ENCODE measurements around the gene PIP5K1C. TPM values are rescaled to one million over a fixed set of nuclear protein-coding genes. Genes with fewer than 3 reads are reported as not detected.

The PIP5K1C gene
- total RNA-seq, 1 experiment from 2014 or later = 35.5 TPM

DNA sequence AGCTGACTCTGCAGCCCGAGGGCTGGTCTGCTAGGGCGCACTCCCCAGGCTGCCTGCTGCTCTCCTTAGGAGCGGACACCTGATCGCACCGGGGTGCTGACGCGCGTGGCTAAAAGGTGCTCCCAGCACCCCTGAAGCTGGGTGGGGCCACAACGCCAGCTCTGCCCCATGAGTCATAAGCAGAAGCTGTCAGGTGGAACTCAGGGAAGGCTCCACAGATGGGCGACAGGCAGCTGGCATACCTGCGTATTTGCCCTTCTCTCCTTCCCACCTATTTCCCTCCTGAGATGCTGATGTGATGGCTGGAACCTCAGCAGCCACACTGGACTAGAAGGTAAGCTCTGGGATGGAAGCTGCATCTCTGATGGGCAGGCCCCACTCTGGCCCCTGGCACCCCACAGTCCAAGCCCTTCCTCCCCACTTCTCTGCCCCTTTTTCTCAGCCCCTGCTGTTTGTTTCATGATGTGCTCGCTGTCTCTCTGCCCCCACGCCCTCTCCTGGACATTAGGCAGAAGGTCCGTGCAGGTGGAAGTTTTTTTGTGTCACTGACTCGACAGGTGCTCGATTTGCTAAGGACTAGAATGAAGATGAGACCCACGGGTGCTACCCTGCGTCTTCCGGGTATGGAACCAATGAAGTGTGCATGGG, 43.4 kb downstream of the PIP5K1C start:
- BruUV-seq (replicated peaks) = no TSS peak
- H3K27ac ChIP-seq (ENCODE audit: low read depth, low read length, poor library complexity, severe bottlenecking) = peak overlapping the region; percentile 53
- no peak for DNase-seq (ENCODE audit: low spot score)
- no peak overlapping the region for H3K4me3 ChIP-seq (ENCODE audit: low read depth, low read length, poor library complexity, severe bottlenecking)
- ChIA-PET CTCF (no interaction called here), POLR2A (ENCODE audit: low non-redundant PET) (no interaction called here)
- no peaks in the 10 kb centered on the region for H3K9me3 ChIP-seq (ENCODE audit: low read depth, low read length, poor library complexity, severe bottlenecking)
- TF ChIP-seq EZH2 (IDR thresholded peaks at IDR 0.05; ENCODE audit: borderline replicate concordance, low read depth, low read length, poor library complexity, severe bottlenecking) = no peak
- H3K4me1 ChIP-seq (ENCODE audit: insufficient read depth, low read length, poor library complexity, severe bottlenecking) = peaks cover 11% of the 10 kb centered on the region
- H3K36me3 ChIP-seq (ENCODE audit: insufficient read depth, low read length, poor library complexity, severe bottlenecking) = peaks cover 10% of the 10 kb centered on the region
- intact Hi-C loops (cut with micrococcal nuclease; ENCODE audit: unreplicated experiment) = loop anchor here (10.0 kb wide), 1 partner anchor 158 kb away; no protein-coding TSS in a partner anchor
- H3K27me3 ChIP-seq (replicated peaks; ENCODE audit: insufficient read depth, low read depth, low read length, poor library complexity) = no peaks in the 10 kb centered on the region

- BruUV-seq (replicated peaks) = no TSS peak
- H3K9me3 ChIP-seq (ENCODE audit: low read depth, low read length, poor library complexity, severe bottlenecking) = no peaks in the 10 kb centered on the region
- H3K27me3 ChIP-seq (replicated peaks; ENCODE audit: insufficient read depth, low read depth, low read length, poor library complexity) = no peaks in the 10 kb centered on the region
- peaks cover 11% of the 10 kb centered on the region for H3K4me1 ChIP-seq (ENCODE audit: insufficient read depth, low read length, poor library complexity, severe bottlenecking)
- intact Hi-C loops (cut with micrococcal nuclease; ENCODE audit: unreplicated experiment) = loop anchor here (10.0 kb wide), 1 partner anchor 159 kb away; no protein-coding TSS in a partner anchor
- TF ChIP-seq, protein P1, sequence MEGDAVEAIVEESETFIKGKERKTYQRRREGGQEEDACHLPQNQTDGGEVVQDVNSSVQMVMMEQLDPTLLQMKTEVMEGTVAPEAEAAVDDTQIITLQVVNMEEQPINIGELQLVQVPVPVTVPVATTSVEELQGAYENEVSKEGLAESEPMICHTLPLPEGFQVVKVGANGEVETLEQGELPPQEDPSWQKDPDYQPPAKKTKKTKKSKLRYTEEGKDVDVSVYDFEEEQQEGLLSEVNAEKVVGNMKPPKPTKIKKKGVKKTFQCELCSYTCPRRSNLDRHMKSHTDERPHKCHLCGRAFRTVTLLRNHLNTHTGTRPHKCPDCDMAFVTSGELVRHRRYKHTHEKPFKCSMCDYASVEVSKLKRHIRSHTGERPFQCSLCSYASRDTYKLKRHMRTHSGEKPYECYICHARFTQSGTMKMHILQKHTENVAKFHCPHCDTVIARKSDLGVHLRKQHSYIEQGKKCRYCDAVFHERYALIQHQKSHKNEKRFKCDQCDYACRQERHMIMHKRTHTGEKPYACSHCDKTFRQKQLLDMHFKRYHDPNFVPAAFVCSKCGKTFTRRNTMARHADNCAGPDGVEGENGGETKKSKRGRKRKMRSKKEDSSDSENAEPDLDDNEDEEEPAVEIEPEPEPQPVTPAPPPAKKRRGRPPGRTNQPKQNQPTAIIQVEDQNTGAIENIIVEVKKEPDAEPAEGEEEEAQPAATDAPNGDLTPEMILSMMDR (conservative IDR thresholded peaks at IDR 0.05; ENCODE audit: low read depth, low read length) = no peak
- no peak for TF ChIP-seq EZH2 (IDR thresholded peaks at IDR 0.05; ENCODE audit: borderline replicate concordance, low read depth, low read length, poor library complexity, severe bottlenecking)
- ChIA-PET POLR2A (ENCODE audit: low non-redundant PET) (no interaction called here), CTCF (no interaction called here)
- no peak for DNase-seq (ENCODE audit: low spot score)
- H3K27ac ChIP-seq (ENCODE audit: low read depth, low read length, poor library complexity, severe bottlenecking) = peak overlapping the region; percentile 53
- peaks cover 5% of the 10 kb centered on the region for H3K36me3 ChIP-seq (ENCODE audit: insufficient read depth, low read length, poor library complexity, severe bottlenecking)
- H3K4me3 ChIP-seq (ENCODE audit: low read depth, low read length, poor library complexity, severe bottlenecking) = no peak overlapping the region
Measured at GRCh38 chr19:3656073-3656746, 44.1 kb downstream of the PIP5K1C start.

- Histone ChIP-seq H3K4me3 (ENCODE audit: low read depth, low read length, poor library complexity, severe bottlenecking) (no peak overlapping the region), H3K27me3 (replicated peaks; ENCODE audit: insufficient read depth, low read depth, low read length, poor library complexity) (no peaks in the 10 kb centered on the region), H3K36me3 (ENCODE audit: insufficient read depth, low read length, poor library complexity, severe bottlenecking) (peaks cover 5% of the 10 kb centered on the region), H3K27ac (ENCODE audit: low read depth, low read length, poor library complexity, severe bottlenecking) (peak overlapping the region; percentile 53), H3K4me1 (ENCODE audit: insufficient read depth, low read length, poor library complexity, severe bottlenecking) (peaks cover 11% of the 10 kb centered on the region), H3K9me3 (ENCODE audit: low read depth, low read length, poor library complexity, severe bottlenecking) (no peaks in the 10 kb centered on the region)
- CTCF ChIA-PET = no interaction called here
- intact Hi-C loops (cut with micrococcal nuclease; ENCODE audit: unreplicated experiment) = loop anchor here (10.0 kb wide), 1 partner anchor 159 kb away; no protein-coding TSS in a partner anchor
- DNase-seq (ENCODE audit: low spot score) = peak; percentile 88
- TF ChIP-seq EZH2 (IDR thresholded peaks at IDR 0.05; ENCODE audit: borderline replicate concordance, low read depth, low read length, poor library complexity, severe bottlenecking) = no peak
- TF ChIP-seq, protein P1 (conservative IDR thresholded peaks at IDR 0.05; ENCODE audit: low read depth, low read length) = no peak
- TSS peak; percentile 75 for BruUV-seq (replicated peaks)
- POLR2A ChIA-PET (ENCODE audit: low non-redundant PET) = no interaction called here
Measured at GRCh38 chr19:3655402-3656072, 44.7 kb downstream of the PIP5K1C start.
